H1 (cell line): ENCODE results near the gene RNU7-1. TPM values are rescaled to one million over a fixed set of nuclear protein-coding genes. Genes with fewer than 3 reads are reported as not detected.

ENCODE experiments used
- CTCF ChIA-PET: fragments of 300-600 bp; sonication (Branson Sonifier 250); formaldehyde crosslinking; loops from one replicate; lab custom pipeline; 2021; ENCODE audit not compliant: partially characterized antibody; lab: Charles Lee
- POLR2A ChIA-PET: fragments of 300-600 bp; sonication (Branson Sonifier 250); formaldehyde crosslinking; loops from one replicate; lab custom pipeline; 2021; ENCODE audit warnings: inconsistent platforms; ENCODE audit not compliant: partially characterized antibody; lab: Charles Lee
- DNase-seq, 2 experiments: peaks; one replicate each; pipeline versions ENCODE4 v3.0.0 to v3.0.0-alpha.2; 2010 to 2022; ENCODE audit warnings: low spot score in 2 of 2, low read depth in 1 of 2, mixed read lengths in 1 of 2
- FAIRE-seq: peaks from 2 replicates; lab custom pipeline; 2011; peaks lifted over from hg19 to GRCh38; lab: Jason Lieb, UNC
- H2AFZ ChIP-seq: 2 replicates; pipeline ENCODE4 v1.8.1; 2012; ENCODE audit warnings: low read length, inconsistent platforms
- H2AK5ac ChIP-seq: 2 replicates; pipeline ENCODE4 v1.6.1; 2013; ENCODE audit warnings: low read depth, low read length
- H2BK120ac ChIP-seq: replicated peaks from 2 replicates; pipeline ENCODE3; 2013; ENCODE audit warnings: low read depth, low read length, inconsistent platforms
- H2BK12ac ChIP-seq: 2 replicates; pipeline ENCODE4 v1.6.1; 2013; ENCODE audit warnings: low read depth, low read length
- H2BK15ac ChIP-seq: 2 replicates; pipeline ENCODE4 v1.6.1; 2013; ENCODE audit warnings: low read length
- H2BK20ac ChIP-seq: 2 replicates; pipeline ENCODE4 v1.6.1; 2013; ENCODE audit warnings: low read length
- H2BK5ac ChIP-seq: 2 replicates; pipeline ENCODE4 v1.6.1; 2013; ENCODE audit warnings: low read depth, low read length
- H3K14ac ChIP-seq: 2 replicates; pipeline ENCODE4 v1.6.1; 2013; ENCODE audit warnings: inconsistent platforms; ENCODE audit not compliant: insufficient read length
- H3K18ac ChIP-seq: 2 replicates; pipeline ENCODE4 v1.6.1; 2013; ENCODE audit warnings: low read length; ENCODE audit errors: extremely low read depth
- H3K23ac ChIP-seq: 2 replicates; pipeline ENCODE4 v1.6.1; 2013; ENCODE audit warnings: inconsistent platforms; ENCODE audit not compliant: insufficient read length
- H3K23me2 ChIP-seq: 2 replicates; pipeline ENCODE4 v1.6.1; 2013; ENCODE audit warnings: low read depth, low read length
- H3K27ac ChIP-seq: 2 replicates; pipeline ENCODE4 v1.6.1; 2011; ENCODE audit warnings: low read depth, low read length, inconsistent platforms
- H3K27me3 ChIP-seq, 4 experiments: replicated peaks in 1 of 4; 1 replicate in 1 of 4; 2 replicates in 3 of 4; pipeline versions ENCODE4 v1.6.1 to v1.8.1; 2011 to 2013; ENCODE audit warnings: low read length in 3 of 4, mild to moderate bottlenecking in 3 of 4, inconsistent platforms in 2 of 4, mixed read lengths in 2 of 4, moderate library complexity in 1 of 4; ENCODE audit not compliant: control insufficient read depth in 3 of 4, insufficient read depth in 3 of 4; ENCODE audit errors: extremely low read depth in 1 of 4
- H3K36me3 ChIP-seq, 4 experiments: 2 replicates each; pipeline versions ENCODE4 v1.6.1 to v1.8.1; 2011 to 2013; ENCODE audit warnings: mild to moderate bottlenecking in 4 of 4, low read length in 3 of 4, moderate library complexity in 2 of 4, control low read depth in 1 of 4, inconsistent platforms in 1 of 4; ENCODE audit not compliant: insufficient read depth in 4 of 4, control insufficient read depth in 2 of 4
- H3K4ac ChIP-seq: replicated peaks from 2 replicates; pipeline ENCODE3; 2013; ENCODE audit warnings: low read length, low read depth, mixed read lengths, inconsistent platforms; ENCODE audit not compliant: insufficient read length
- H3K4me1 ChIP-seq, 4 experiments: replicated peaks in 1 of 4; 1 replicate in 1 of 4; 2 replicates in 3 of 4; pipeline versions ENCODE4 v1.6.1 to v1.8.1; 2011 to 2013; ENCODE audit warnings: low read length in 3 of 4, inconsistent platforms in 2 of 4, mixed read lengths in 1 of 4; ENCODE audit not compliant: insufficient read depth in 4 of 4, control insufficient read depth in 3 of 4
- H3K4me2 ChIP-seq, 2 experiments: 2 replicates each; pipeline versions ENCODE4 v1.6.1 to v1.8.1; 2011 to 2013; ENCODE audit warnings: low read depth in 2 of 2, low read length in 2 of 2, control low read depth in 1 of 2, inconsistent platforms in 1 of 2, mild to moderate bottlenecking in 1 of 2; ENCODE audit not compliant: insufficient read depth in 1 of 2
- H3K4me3 ChIP-seq, 4 experiments: fragments of 200-600, 300-600 bp in 1 of 4; sonication (generic), shearing (Covaris generic), sonication (Bioruptor Twin) in 1 of 4; 2 replicates each; pipeline versions ENCODE4 v1.5.1 to v1.8.1; 2011 to 2016; ENCODE audit warnings: low read length in 4 of 4, low read depth in 3 of 4, control low read depth in 2 of 4, inconsistent platforms in 2 of 4, mild to moderate bottlenecking in 2 of 4, mixed read lengths in 1 of 4, moderate library complexity in 1 of 4; ENCODE audit not compliant: insufficient read depth in 2 of 4; ENCODE audit errors: extremely low read depth in 1 of 4
- H3K56ac ChIP-seq: replicated peaks from 2 replicates; pipeline ENCODE3; 2013; ENCODE audit warnings: low read depth, mild to moderate bottlenecking, mixed read lengths, low read length, inconsistent platforms; ENCODE audit not compliant: insufficient read length
- H3K79me1 ChIP-seq: 2 replicates; pipeline ENCODE4 v1.6.1; 2013; ENCODE audit warnings: low read depth, low read length, control low read depth
- H3K79me2 ChIP-seq, 2 experiments: 2 replicates each; pipeline versions ENCODE4 v1.6.1 to v1.8.1; 2012 to 2013; ENCODE audit warnings: low read length in 2 of 2, mild to moderate bottlenecking in 2 of 2, inconsistent platforms in 1 of 2; ENCODE audit not compliant: insufficient read depth in 2 of 2, control insufficient read depth in 1 of 2
- H3K9ac ChIP-seq, 4 experiments: replicated peaks in 1 of 4; 1 replicate in 1 of 4; 2 replicates in 3 of 4; pipeline versions ENCODE4 v1.6.1 to v1.8.1; 2011 to 2013; ENCODE audit warnings: low read depth in 3 of 4, low read length in 3 of 4, control low read depth in 2 of 4, mild to moderate bottlenecking in 2 of 4, moderate library complexity in 2 of 4, inconsistent platforms in 1 of 4; ENCODE audit errors: extremely low read depth in 1 of 4
- H3K9me3 ChIP-seq, 2 experiments: 2 replicates each; pipeline versions ENCODE4 v1.6.1 to v1.8.1; 2012 to 2013; ENCODE audit warnings: mild to moderate bottlenecking in 2 of 2, moderate library complexity in 2 of 2, control low read depth in 1 of 2, inconsistent platforms in 1 of 2, low read depth in 1 of 2, low read length in 1 of 2, mixed read lengths in 1 of 2; ENCODE audit not compliant: insufficient read depth in 2 of 2
- H4K20me1 ChIP-seq, 2 experiments: replicated peaks in 1 of 2; 2 replicates each; pipeline versions ENCODE3 to v1.8.1; 2011 to 2013; ENCODE audit warnings: inconsistent platforms in 2 of 2, low read length in 2 of 2, mild to moderate bottlenecking in 1 of 2; ENCODE audit not compliant: insufficient read depth in 2 of 2, control insufficient read depth in 1 of 2
- H4K5ac ChIP-seq: 2 replicates; pipeline ENCODE4 v1.6.1; 2013; ENCODE audit warnings: low read length, low read depth, mixed read lengths, inconsistent platforms; ENCODE audit not compliant: insufficient read length
- H4K8ac ChIP-seq: 2 replicates; pipeline ENCODE4 v1.8.0; 2013; ENCODE audit warnings: mild to moderate bottlenecking, moderate library complexity, low read length, inconsistent platforms; ENCODE audit not compliant: insufficient read depth; ENCODE audit errors: extremely low read depth
- H4K91ac ChIP-seq: replicated peaks from 2 replicates; pipeline ENCODE3; 2013; ENCODE audit warnings: low read length, mixed read lengths, inconsistent platforms; ENCODE audit not compliant: insufficient read length
- JUND ChIP-seq: IDR thresholded peaks from 2 replicates; pipeline ENCODE4 v1.6.1; 2011; ENCODE audit warnings: mild to moderate bottlenecking, improper control_type of control experiment, low read length
- POLR2A ChIP-seq, 2 experiments: IDR thresholded peaks; 1 replicate in 1 of 2; 2 replicates in 1 of 2; pipeline ENCODE4 v1.6.1; 2011; ENCODE audit warnings: low read depth in 2 of 2, low read length in 2 of 2, mild to moderate bottlenecking in 2 of 2; ENCODE audit errors: control extremely low read depth in 1 of 2
- RAD21 ChIP-seq, 2 experiments: IDR thresholded peaks in 1 of 2; conservative IDR thresholded peaks in 1 of 2; 2 replicates each; pipeline ENCODE4 v1.6.1; 2011; ENCODE audit warnings: low read depth in 2 of 2, low read length in 2 of 2, improper control_type of control experiment in 1 of 2, inconsistent platforms in 1 of 2, mild to moderate bottlenecking in 1 of 2, moderate library complexity in 1 of 2
- WGBS, 2 experiments: shearing (Covaris generic) in 1 of 2; methylation state at CpG; one replicate each; pipeline versions ENCODE4 v1.1.6 to v1.1.7; 2013 to 2015; ENCODE audit warnings: low lambda C conversion rate in 2 of 2, mixed read lengths in 2 of 2, inconsistent platforms in 1 of 2, low coverage in 1 of 2, missing lambda C conversion rate in 1 of 2; ENCODE audit not compliant: insufficient replicate concordance in 2 of 2, insufficient coverage in 1 of 2, insufficient read length in 1 of 2; ENCODE audit errors: extremely low coverage in 1 of 2, missing lambda C conversion rate in 1 of 2; 5-methylcytosine and 5-hydroxymethylcytosine counted together
- polyA plus RNA-seq, 7 experiments: library from polyadenylated mRNA; depleted of rRNA in 3 of 7; stranded (reverse) in 5 of 7; unstranded in 2 of 7; fragments of >200 nt in 5 of 7; fragments of 200-250 nt in 2 of 7; gene quantifications; 1 replicate in 5 of 7; 2 replicates in 1 of 7; 4 replicates in 1 of 7; pipeline versions ENCODE4 v1.2.1 to v1.2.3, GENCODE V29; 2011 to 2013; ENCODE audit warnings: missing spikeins in 2 of 7, mixed read lengths in 2 of 7
- total RNA-seq: library from RNA; stranded (reverse); fragmentation: NEBNext Ultra II Directional; extraction: Animal tissue kit (Norgen Biotek cat#: 25700); gene quantifications from 2 replicates; pipeline ENCODE4 v1.2.1, GENCODE V29; 2021

The RNU7-1 gene
- total and polyA plus RNA-seq, 2 of the 8 experiments (the other 6 are each of a cell fraction or from before 2014, with no cell fraction given), result not detected

GRCh38 chr12:6979021-6979420, 35.4 kb downstream of the RNU7-1 start:
- Histone ChIP-seq H3K4ac (no peak overlapping the region), H2BK12ac (no peak overlapping the region), H3K79me2 (no peaks in the 10 kb centered on the region), H2AK5ac (no peak overlapping the region), H3K14ac (no peak overlapping the region), H3K27me3 (no peaks in the 10 kb centered on the region), H3K36me3 (peaks cover 27 to 87% (median 53%) of the 10 kb centered on the region in 4 experiments), H2AFZ (no peak overlapping the region), H4K20me1 (peaks cover 6 to 9% of the 10 kb centered on the region in 2 experiments), H2BK15ac (no peak overlapping the region), H3K9ac (no peak overlapping the region), H4K5ac (no peak overlapping the region), H2BK5ac (no peak overlapping the region), H3K27ac (no peak overlapping the region), H3K4me3 (no peak overlapping the region), H3K23ac (no peak overlapping the region), H4K91ac (no peak overlapping the region), H4K8ac (no peak overlapping the region), H3K23me2 (no peaks in the 10 kb centered on the region), H3K9me3 (no peaks in the 10 kb centered on the region), H2BK20ac (no peak overlapping the region), H2BK120ac (no peak overlapping the region), H3K4me1 (peaks cover 0 to 6% (median under 1%) of the 10 kb centered on the region in 4 experiments; a peak in 2 of 7 replicates), H3K79me1 (0 out of 2 replicates have a peak, but pooled peaks cover 2% of the 10 kb centered on the region), H3K18ac (no peak overlapping the region), H3K4me2 (no peak overlapping the region), H3K56ac (no peak overlapping the region)
- WGBS, 2 experiments, result 96% methylated on average over 6 of the region's 6 CpGs; no CpG with 5 or more reads in 1 of the 2 experiments
- no peak for FAIRE-seq
- no peak for TF ChIP-seq JUND
- TF ChIP-seq POLR2A (IDR thresholded peaks at IDR 0.05; ENCODE audit: control extremely low read depth in 1 of 2, low read depth in 2 of 2, low read length in 2 of 2), result peak in 1 of 2 experiments; percentile 8; a peak in 1 of 3 replicates
- no peak for TF ChIP-seq RAD21 (IDR thresholded peaks at IDR 0.05 in 1 of 2, conservative IDR thresholded peaks at IDR 0.05 in 1 of 2; ENCODE audit: low read depth in 2 of 2, low read length in 2 of 2)
- POLR2A ChIA-PET, result interaction anchor here (1.1 to 30.5 kb wide), 10 partner anchors 10 to 151 kb away, joined by 3 to 1596 read pairs (median 4); partner anchors contain the start of genes ATN1, C12orf57, CLSTN3 and PTPN6
- DNase-seq, result no peak
- CTCF ChIA-PET, result interaction anchor here (0.8 to 1.4 kb wide), 3 partner anchors 13 to 112 kb away, joined by 3 to 4 read pairs (median 3); no protein-coding TSS in a partner anchor
